ENCODE data around the gene S100A4.
"Not testable (repeated sequence)": the region's sequence is repeated elsewhere in the genome, so short reads cannot be mapped to it uniquely, and the experiment has no call there.

S100A4 gene

GRCh38 chr1:153535242-153536011 is 10.2 kb downstream of the S100A4 start, which contains the start of gene S100A6:
Gene S100A6, minus strand, starts transcription at chr1:153535991. Its CDS starts 652 bp downstream, at chr1:153535339.
- peak in 12 of 58 donors; percentile 13 to 74 (median 26) for DNase-seq

- no peak for DNase-seq
These were observed 10.7 kb downstream of the S100A4 start for GRCh38 chr1:153534925-153535241.

GRCh38 chr1:153534226-153534924 is 11.2 kb downstream of the S100A4 start:
- DNase-seq: no peak

GRCh38 chr1:153533689-153534201 is 11.9 kb downstream of the S100A4 start:
- DNase-seq: peak in 10 of 58 donors; percentile 13 to 62 (median 28)

- DNase-seq: peak in 54 of 58 donors; percentile 22 to 80 (median 54)
These were observed 12.6 kb downstream of the S100A4 start for GRCh38 chr1:153532769-153533599.

- DNase-seq: no peak
These were observed 13.4 kb downstream of the S100A4 start for GRCh38 chr1:153532181-153532580.

- no peak for DNase-seq
These were observed 14.0 kb downstream of the S100A4 start for GRCh38 chr1:153531638-153532037.

GRCh38 chr1:153527683-153528040 is 17.9 kb downstream of the S100A4 start:
- DNase-seq: no peak

GRCh38 chr1:153527023-153527682 is 18.5 kb downstream of the S100A4 start:
- no peak for DNase-seq

GRCh38 chr1:153526132-153526543 is 19.5 kb downstream of the S100A4 start:
- no peak for DNase-seq

GRCh38 chr1:153525088-153525728 is 20.4 kb downstream of the S100A4 start:
- no peak for DNase-seq

- DNase-seq: not testable (repeated sequence)
These were observed 23.1 kb downstream of the S100A4 start for GRCh38 chr1:153522353-153523048.

- DNase-seq: not testable (repeated sequence)
These were observed 23.8 kb downstream of the S100A4 start for GRCh38 chr1:153521808-153522207.

GRCh38 chr1:153520818-153521476 is 24.7 kb downstream of the S100A4 start:
- no peak for DNase-seq

GRCh38 chr1:153520137-153520691 is 25.4 kb downstream of the S100A4 start:
- DNase-seq: not testable (repeated sequence)

- no peak for DNase-seq
These were observed 26.4 kb downstream of the S100A4 start for GRCh38 chr1:153519242-153519641.

- no peak for DNase-seq
These were observed 29.9 kb downstream of the S100A4 start for GRCh38 chr1:153515504-153516394.

GRCh38 chr1:153513666-153514065 is 31.9 kb downstream of the S100A4 start:
- no peak for DNase-seq
